ENCODE results near the gene CLEC7A.

CLEC7A gene

DNA sequence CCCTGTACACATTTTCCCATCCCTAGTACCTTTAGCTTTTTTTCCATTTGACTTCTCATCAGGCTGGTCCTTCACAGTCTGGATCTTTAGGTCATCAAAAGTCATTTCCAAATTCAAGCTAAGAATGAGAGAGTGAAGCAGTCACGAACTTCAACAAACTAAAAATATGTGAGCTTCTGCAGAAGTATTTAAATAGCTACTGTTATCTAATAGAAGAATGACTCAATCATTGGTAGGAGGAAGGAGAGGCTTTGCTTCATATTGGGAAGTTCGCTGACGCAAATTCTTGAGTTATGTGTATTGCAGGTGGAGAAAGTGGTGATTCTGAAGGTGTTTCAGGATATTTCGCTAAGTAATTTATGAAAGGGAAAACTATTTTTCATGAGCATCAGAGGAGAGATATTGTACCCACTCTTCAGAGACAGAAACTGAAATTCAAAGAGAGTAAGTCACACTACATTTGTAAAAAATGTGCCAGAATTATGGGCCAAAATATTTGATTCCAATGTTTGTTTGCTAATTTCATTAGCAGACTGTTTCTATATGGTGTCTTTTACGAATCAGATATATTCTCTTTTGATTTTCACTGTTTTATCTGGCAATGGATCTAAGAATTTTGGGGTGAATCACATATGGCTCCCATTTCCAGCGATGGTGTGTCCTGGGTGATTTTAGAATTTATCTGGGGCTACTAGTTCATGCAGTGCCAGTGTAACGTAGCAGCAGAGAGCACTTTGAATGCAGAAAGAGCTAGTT lies 42.2 kb upstream of the CLEC7A start, which contains the start of gene OLR1:
TSS of gene OLR1 (minus strand) at position 160 of the 756 bp plus-strand sequence. CDS start at position 105, 55 bp downstream.
- in situ Hi-C loops (cut with MboI; ENCODE audit: low pct_unique_long_range_greater_than_20kb, low sequenced_read_pairs, unreplicated experiment) = no loop called here
- DNase-seq (ENCODE audit: low spot score) = no peak
- TF ChIP-seq, protein P1, sequence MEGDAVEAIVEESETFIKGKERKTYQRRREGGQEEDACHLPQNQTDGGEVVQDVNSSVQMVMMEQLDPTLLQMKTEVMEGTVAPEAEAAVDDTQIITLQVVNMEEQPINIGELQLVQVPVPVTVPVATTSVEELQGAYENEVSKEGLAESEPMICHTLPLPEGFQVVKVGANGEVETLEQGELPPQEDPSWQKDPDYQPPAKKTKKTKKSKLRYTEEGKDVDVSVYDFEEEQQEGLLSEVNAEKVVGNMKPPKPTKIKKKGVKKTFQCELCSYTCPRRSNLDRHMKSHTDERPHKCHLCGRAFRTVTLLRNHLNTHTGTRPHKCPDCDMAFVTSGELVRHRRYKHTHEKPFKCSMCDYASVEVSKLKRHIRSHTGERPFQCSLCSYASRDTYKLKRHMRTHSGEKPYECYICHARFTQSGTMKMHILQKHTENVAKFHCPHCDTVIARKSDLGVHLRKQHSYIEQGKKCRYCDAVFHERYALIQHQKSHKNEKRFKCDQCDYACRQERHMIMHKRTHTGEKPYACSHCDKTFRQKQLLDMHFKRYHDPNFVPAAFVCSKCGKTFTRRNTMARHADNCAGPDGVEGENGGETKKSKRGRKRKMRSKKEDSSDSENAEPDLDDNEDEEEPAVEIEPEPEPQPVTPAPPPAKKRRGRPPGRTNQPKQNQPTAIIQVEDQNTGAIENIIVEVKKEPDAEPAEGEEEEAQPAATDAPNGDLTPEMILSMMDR (IDR thresholded peaks at IDR 0.05; ENCODE audit: extremely low read depth, insufficient read depth, missing control alignments) = no peak

DNA sequence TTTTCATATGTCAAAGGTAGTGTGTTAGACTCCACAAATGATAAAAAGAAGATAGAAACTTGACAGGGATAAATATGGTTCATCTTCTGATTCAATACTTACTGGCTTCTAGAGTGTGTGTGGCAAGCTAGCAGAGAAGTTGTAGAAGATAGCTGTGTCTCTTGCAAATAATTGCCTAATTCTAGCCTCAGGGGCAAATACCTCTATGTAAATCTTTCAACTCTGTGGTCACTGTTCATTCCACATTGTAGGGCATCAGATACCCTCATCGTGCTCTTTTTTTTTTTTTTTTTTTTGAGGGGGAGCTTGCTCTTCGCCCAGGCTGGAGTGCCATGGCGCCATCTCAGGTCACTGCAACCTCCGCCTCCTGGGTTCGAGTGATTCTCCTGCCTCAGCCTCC lies 40.2 kb upstream of the CLEC7A start:
- in situ Hi-C loops (cut with MboI; ENCODE audit: low pct_unique_long_range_greater_than_20kb, low sequenced_read_pairs, unreplicated experiment) = no loop called here
- TF ChIP-seq, protein P1 (IDR thresholded peaks at IDR 0.05; ENCODE audit: extremely low read depth, insufficient read depth, missing control alignments) = no peak
- DNase-seq (ENCODE audit: low spot score) = no peak

DNA sequence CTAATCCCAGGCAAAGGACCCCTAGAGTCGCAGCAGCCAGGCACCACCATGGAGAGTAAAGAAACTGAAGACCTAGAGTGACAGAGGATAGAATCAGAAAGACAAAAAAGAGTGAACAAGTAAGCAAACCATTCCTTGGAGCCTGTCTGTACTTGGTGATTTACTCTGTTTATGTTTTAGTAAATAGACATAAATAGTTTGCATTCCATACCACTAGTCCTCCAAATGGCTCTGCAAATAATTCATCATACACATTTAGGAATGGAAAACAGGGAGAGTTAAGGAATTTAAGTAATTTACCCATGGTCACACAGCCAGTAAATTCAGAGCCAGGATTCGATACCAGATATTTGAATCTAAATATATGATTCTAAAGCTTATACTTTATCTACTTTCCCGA lies 39.1 kb upstream of the CLEC7A start:
- DNase-seq (ENCODE audit: low spot score) = no peak
- in situ Hi-C loops (cut with MboI; ENCODE audit: low pct_unique_long_range_greater_than_20kb, low sequenced_read_pairs, unreplicated experiment) = no loop called here
- TF ChIP-seq, protein P1 (IDR thresholded peaks at IDR 0.05; ENCODE audit: extremely low read depth, insufficient read depth, missing control alignments) = no peak

DNA sequence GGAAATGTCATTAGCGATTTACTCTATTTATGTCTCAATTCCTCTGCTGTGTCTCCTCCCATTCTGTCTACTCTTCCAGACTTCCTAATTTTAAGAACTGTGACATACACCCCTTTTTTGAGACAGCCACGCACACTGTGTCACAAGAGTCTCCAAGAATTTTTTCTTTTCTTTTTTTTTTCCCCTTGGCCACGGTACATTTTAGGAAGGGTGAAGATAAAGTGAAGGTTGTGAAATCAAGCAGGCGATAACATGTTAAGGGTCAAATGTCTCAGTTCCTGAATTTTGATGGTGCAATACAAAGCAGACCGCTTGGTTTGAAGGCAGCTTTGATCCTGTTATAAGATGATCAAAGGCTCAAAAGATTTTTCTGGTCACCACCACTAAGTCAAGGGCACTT lies 37.6 kb upstream of the CLEC7A start:
- DNase-seq (ENCODE audit: low spot score) = no peak
- TF ChIP-seq, protein P1 (IDR thresholded peaks at IDR 0.05; ENCODE audit: extremely low read depth, insufficient read depth, missing control alignments) = no peak
- in situ Hi-C loops (cut with MboI; ENCODE audit: low pct_unique_long_range_greater_than_20kb, low sequenced_read_pairs, unreplicated experiment) = no loop called here

DNA sequence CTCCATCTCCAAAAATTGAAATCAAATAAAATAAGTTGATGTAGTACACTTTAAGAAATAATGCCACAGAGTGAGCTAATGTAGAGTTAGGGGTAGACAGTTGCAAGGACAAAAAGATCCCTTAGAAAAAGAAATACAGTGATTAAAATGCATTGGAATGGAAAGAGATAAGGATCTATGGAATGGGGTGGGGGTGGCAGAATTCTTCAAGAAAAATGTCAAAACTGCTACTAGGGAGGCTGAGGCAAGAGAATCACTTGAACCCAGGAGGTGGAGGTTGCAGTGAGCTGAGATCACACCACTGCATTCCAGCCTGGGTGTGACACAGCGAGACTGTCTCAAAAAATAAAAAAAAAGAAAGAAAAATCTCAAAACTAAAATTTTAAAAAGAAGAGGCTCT lies 35.4 kb upstream of the CLEC7A start:
- no peak for DNase-seq (ENCODE audit: low spot score)
- in situ Hi-C loops (cut with MboI; ENCODE audit: low pct_unique_long_range_greater_than_20kb, low sequenced_read_pairs, unreplicated experiment) = no loop called here
- TF ChIP-seq, protein P1 (IDR thresholded peaks at IDR 0.05; ENCODE audit: extremely low read depth, insufficient read depth, missing control alignments) = no peak

DNA sequence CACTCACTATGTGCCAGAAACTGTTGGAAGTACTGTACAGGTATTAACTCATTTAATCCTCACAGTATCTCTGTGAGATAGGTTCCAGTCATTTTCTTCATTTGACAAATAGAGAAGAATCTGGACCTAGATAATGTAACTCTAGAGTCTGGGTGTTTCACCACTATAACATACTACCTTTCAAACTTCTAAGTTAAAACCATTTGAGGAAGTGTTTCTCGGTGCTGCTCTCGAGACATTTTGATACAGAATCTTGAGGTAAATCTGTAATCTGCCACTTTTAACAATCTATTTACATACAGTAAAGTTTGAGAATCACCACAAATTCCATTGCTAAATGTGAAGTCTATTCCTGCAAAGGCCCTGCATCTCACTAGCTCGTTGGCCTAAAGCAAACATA lies 33.1 kb upstream of the CLEC7A start:
- DNase-seq (ENCODE audit: low spot score) = no peak
- TF ChIP-seq, protein P1 (IDR thresholded peaks at IDR 0.05; ENCODE audit: extremely low read depth, insufficient read depth, missing control alignments) = no peak
- in situ Hi-C loops (cut with MboI; ENCODE audit: low pct_unique_long_range_greater_than_20kb, low sequenced_read_pairs, unreplicated experiment) = no loop called here
